Neural cell (in vitro differentiated cells): ENCODE results near the gene ITPK1. TPM values are rescaled to one million over a fixed set of nuclear protein-coding genes. Genes with fewer than 3 reads are reported as not detected.

Source experiments
- H2AFZ ChIP-seq: fragments of 200-600, 300-800 bp; sonication (generic), shearing (Covaris generic); 2 replicates; pipeline ENCODE4 v1.6.0; 2014; ENCODE audit warnings: low read depth, mild to moderate bottlenecking, antibody characterized with exemption, low read length, moderate library complexity
- H3F3A ChIP-seq: fragments of 200-600 bp; shearing (Covaris generic); 2 replicates; pipeline ENCODE4 v1.6.1; 2016; ENCODE audit warnings: mild to moderate bottlenecking, moderate library complexity, mixed read lengths, antibody characterized with exemption, low read length; ENCODE audit not compliant: insufficient read depth, poor library complexity, severe bottlenecking
- H3K27ac ChIP-seq: fragments of 200-600, 300-800 bp; sonication (generic), shearing (Covaris generic); 2 replicates; pipeline ENCODE4 v1.5.1; 2014; ENCODE audit warnings: mild to moderate bottlenecking, low read length, moderate library complexity
- H3K27me3 ChIP-seq: fragments of 300-800, 200-600 bp; sonication (generic), shearing (Covaris generic); 2 replicates; pipeline ENCODE4 v1.6.0; 2014; ENCODE audit warnings: mild to moderate bottlenecking, low read depth, low read length, moderate library complexity; ENCODE audit not compliant: insufficient read depth
- H3K36me3 ChIP-seq: fragments of 300-800, 200-600 bp; sonication (generic), shearing (Covaris generic); 2 replicates; pipeline ENCODE4 v1.5.1; 2014; ENCODE audit warnings: mild to moderate bottlenecking, antibody characterized with exemption, low read length, moderate library complexity; ENCODE audit not compliant: insufficient read depth
- H3K4me2 ChIP-seq: fragments of 300-800, 200-600 bp; sonication (generic), shearing (Covaris generic); 2 replicates; pipeline ENCODE4 v1.6.0; 2014; ENCODE audit warnings: mild to moderate bottlenecking, low read length
- H3K4me3 ChIP-seq: fragments of 300-800, 200-600 bp; sonication (generic), shearing (Covaris generic); 2 replicates; pipeline ENCODE4 v1.5.1; 2014; ENCODE audit warnings: mild to moderate bottlenecking, low read length, moderate library complexity
- H3K79me2 ChIP-seq: fragments of 200-600 bp; shearing (Covaris generic); replicated peaks from 2 replicates; pipeline ENCODE4 v1.6.0; 2014; ENCODE audit warnings: mild to moderate bottlenecking, low read length, moderate library complexity; ENCODE audit not compliant: insufficient read depth
- H3K9ac ChIP-seq: fragments of 300-800, 200-600 bp; sonication (generic), shearing (Covaris generic); 2 replicates; pipeline ENCODE4 v1.6.1; 2016; ENCODE audit warnings: mild to moderate bottlenecking, low read length, mixed read lengths
- H3K9me2 ChIP-seq: fragments of 200-600 bp; shearing (Covaris generic); 2 replicates; pipeline ENCODE4 v1.6.1; 2016; ENCODE audit warnings: mild to moderate bottlenecking, low read length, mixed read lengths; ENCODE audit not compliant: insufficient read depth
- H3K9me3 ChIP-seq: fragments of 200-600, 300-800 bp; sonication (generic), shearing (Covaris generic); 2 replicates; pipeline ENCODE4 v1.6.1; 2016; ENCODE audit warnings: mild to moderate bottlenecking, mixed run types, low read length, moderate library complexity, mixed read lengths
- H4K20me1 ChIP-seq: fragments of 200-600 bp; shearing (Covaris generic); 2 replicates; pipeline ENCODE4 v1.6.1; 2016; ENCODE audit warnings: mild to moderate bottlenecking, mixed run types; ENCODE audit not compliant: insufficient read depth
- EZH2 ChIP-seq: fragments of 200-600, 300-800 bp; shearing (Covaris generic), sonication (generic); IDR thresholded peaks from 2 replicates; pipeline ENCODE4 v1.6.1; 2014; ENCODE audit warnings: antibody characterized with exemption, low read length, borderline replicate concordance, mild to moderate bottlenecking; ENCODE audit not compliant: insufficient read depth, poor library complexity, severe bottlenecking
- MXI1 ChIP-seq: fragments of 450-650 bp; conservative IDR thresholded peaks from 2 replicates; pipeline ENCODE4 v1.6.1; 2014; ENCODE audit warnings: antibody characterized with exemption, mild to moderate bottlenecking; ENCODE audit not compliant: poor library complexity, severe bottlenecking
- POLR2AphosphoS5 ChIP-seq: IDR thresholded peaks from 2 replicates; pipeline ENCODE4 v1.6.1; 2012
- RAD21 ChIP-seq: fragments of 450-650 bp; conservative IDR thresholded peaks from 2 replicates; pipeline ENCODE4 v1.6.1; 2014; ENCODE audit warnings: antibody characterized with exemption, mild to moderate bottlenecking, moderate library complexity
- SMC3 ChIP-seq: fragments of 450-650 bp; conservative IDR thresholded peaks from 2 replicates; pipeline ENCODE4 v1.6.1; 2014; ENCODE audit warnings: antibody characterized with exemption, mild to moderate bottlenecking, moderate library complexity; ENCODE audit not compliant: poor library complexity
- TAF1 ChIP-seq: IDR thresholded peaks from 2 replicates; pipeline ENCODE4 v1.6.1; 2012; ENCODE audit warnings: low read depth
- polyA plus RNA-seq: library from polyadenylated mRNA; depleted of rRNA; stranded (reverse); fragments of >200 nt; gene quantifications from 2 replicates; pipeline ENCODE4 v1.2.3, GENCODE V29; 2014
- TF ChIP-seq, protein P1 (sequence below): IDR thresholded peaks from 2 replicates; pipeline ENCODE4 v1.6.1; 2012; ENCODE audit warnings: borderline replicate concordance
- TF ChIP-seq, protein P2 (sequence below): fragments of 450-650 bp; IDR thresholded peaks from 2 replicates; pipeline ENCODE4 v1.5.1; 2014; ENCODE audit warnings: antibody characterized with exemption, mild to moderate bottlenecking, moderate library complexity; ENCODE audit not compliant: poor library complexity, severe bottlenecking

Gene ITPK1
- polyA plus RNA-seq, 1 donor from 2014 or later = 65.0 TPM

DNA sequence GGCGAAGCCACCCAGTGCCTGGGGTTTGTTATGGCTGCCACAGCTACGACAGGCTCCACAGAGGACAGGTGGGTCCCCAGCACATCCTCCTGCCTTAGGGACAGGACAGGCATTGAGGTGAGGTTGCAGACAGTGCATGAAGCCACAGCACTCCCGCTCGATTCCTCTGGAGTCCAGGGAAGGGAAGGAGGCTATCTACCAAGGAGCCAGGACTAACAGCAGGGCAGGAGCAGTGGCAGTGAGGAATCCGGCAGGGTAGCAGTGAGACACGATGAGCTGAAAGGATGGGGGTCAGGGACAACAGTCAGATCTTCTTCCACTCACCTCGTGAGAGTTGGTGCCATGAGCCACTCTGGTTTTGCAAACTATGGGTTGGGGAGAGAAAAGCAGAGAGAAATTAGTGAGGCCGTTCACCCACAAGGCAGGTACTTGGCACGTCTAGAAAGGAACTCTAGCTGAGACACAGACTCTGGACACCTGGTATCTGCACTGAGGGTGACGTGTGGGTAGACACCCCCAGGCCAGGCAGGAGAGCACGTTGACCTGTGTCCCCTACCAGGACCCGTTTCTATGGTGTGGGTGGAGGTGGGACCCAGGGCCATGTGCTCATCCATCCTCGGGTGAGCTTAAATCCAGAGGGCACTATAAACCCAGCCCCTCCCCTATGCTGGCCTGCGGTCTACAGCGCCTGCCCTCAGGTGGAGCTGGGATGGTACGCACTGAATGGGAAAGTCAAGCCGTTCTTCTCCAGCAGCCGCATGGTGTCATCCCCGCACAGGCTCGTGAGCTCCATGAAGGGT, 153.5 kb downstream of the ITPK1 start:
- no peaks in the 10 kb centered on the region for H3K79me2 ChIP-seq
- no peak for TF ChIP-seq RAD21
- TF ChIP-seq EZH2 = no peak
- no peaks in the 10 kb centered on the region for H3K9me3 ChIP-seq
- no peak overlapping the region for H3K4me2 ChIP-seq
- no peak overlapping the region for H2AFZ ChIP-seq
- peaks cover 5% of the 10 kb centered on the region for H3K36me3 ChIP-seq
- H3K27ac ChIP-seq = no peak overlapping the region
- no peaks in the 10 kb centered on the region for H3K9me2 ChIP-seq
- H3K4me3 ChIP-seq = no peak overlapping the region
- H3F3A ChIP-seq = no peaks in the 10 kb centered on the region
- H3K9ac ChIP-seq = no peak overlapping the region
- no peaks in the 10 kb centered on the region for H3K27me3 ChIP-seq
- no peaks in the 10 kb centered on the region for H4K20me1 ChIP-seq

DNA sequence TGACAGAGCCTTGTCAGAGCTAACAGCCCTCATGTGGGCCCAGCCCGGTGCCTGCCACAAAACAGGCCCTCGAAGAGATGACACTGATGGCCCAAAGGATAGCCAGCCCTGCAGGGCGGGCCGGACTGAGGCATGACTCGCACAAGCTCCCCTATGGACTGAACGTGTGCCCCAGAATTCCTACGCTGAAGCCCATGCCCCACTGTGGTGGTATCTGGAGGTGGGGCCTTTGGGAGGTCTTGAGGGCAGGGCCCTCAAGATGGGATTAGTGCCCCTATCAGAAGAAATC, 154.2 kb downstream of the ITPK1 start:
- TF ChIP-seq TAF1 (no peak), MXI1 (no peak), EZH2 (no peak), POLR2AphosphoS5 (no peak), SMC3 (no peak)
- TF ChIP-seq, protein P1, sequence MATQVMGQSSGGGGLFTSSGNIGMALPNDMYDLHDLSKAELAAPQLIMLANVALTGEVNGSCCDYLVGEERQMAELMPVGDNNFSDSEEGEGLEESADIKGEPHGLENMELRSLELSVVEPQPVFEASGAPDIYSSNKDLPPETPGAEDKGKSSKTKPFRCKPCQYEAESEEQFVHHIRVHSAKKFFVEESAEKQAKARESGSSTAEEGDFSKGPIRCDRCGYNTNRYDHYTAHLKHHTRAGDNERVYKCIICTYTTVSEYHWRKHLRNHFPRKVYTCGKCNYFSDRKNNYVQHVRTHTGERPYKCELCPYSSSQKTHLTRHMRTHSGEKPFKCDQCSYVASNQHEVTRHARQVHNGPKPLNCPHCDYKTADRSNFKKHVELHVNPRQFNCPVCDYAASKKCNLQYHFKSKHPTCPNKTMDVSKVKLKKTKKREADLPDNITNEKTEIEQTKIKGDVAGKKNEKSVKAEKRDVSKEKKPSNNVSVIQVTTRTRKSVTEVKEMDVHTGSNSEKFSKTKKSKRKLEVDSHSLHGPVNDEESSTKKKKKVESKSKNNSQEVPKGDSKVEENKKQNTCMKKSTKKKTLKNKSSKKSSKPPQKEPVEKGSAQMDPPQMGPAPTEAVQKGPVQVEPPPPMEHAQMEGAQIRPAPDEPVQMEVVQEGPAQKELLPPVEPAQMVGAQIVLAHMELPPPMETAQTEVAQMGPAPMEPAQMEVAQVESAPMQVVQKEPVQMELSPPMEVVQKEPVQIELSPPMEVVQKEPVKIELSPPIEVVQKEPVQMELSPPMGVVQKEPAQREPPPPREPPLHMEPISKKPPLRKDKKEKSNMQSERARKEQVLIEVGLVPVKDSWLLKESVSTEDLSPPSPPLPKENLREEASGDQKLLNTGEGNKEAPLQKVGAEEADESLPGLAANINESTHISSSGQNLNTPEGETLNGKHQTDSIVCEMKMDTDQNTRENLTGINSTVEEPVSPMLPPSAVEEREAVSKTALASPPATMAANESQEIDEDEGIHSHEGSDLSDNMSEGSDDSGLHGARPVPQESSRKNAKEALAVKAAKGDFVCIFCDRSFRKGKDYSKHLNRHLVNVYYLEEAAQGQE = no peak
- TF ChIP-seq, protein P2, sequence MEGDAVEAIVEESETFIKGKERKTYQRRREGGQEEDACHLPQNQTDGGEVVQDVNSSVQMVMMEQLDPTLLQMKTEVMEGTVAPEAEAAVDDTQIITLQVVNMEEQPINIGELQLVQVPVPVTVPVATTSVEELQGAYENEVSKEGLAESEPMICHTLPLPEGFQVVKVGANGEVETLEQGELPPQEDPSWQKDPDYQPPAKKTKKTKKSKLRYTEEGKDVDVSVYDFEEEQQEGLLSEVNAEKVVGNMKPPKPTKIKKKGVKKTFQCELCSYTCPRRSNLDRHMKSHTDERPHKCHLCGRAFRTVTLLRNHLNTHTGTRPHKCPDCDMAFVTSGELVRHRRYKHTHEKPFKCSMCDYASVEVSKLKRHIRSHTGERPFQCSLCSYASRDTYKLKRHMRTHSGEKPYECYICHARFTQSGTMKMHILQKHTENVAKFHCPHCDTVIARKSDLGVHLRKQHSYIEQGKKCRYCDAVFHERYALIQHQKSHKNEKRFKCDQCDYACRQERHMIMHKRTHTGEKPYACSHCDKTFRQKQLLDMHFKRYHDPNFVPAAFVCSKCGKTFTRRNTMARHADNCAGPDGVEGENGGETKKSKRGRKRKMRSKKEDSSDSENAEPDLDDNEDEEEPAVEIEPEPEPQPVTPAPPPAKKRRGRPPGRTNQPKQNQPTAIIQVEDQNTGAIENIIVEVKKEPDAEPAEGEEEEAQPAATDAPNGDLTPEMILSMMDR = no peak
- no peak overlapping the region for H3K27ac ChIP-seq
- no peaks in the 10 kb centered on the region for H3K9me3 ChIP-seq
- H3K4me3 ChIP-seq = no peak overlapping the region
- H3K9ac ChIP-seq = no peak overlapping the region
- no peaks in the 10 kb centered on the region for H4K20me1 ChIP-seq
- H3K79me2 ChIP-seq = no peaks in the 10 kb centered on the region
- no peaks in the 10 kb centered on the region for H3K9me2 ChIP-seq
- no peak overlapping the region for H2AFZ ChIP-seq
- H3K4me2 ChIP-seq = no peak overlapping the region
- H3F3A ChIP-seq = no peaks in the 10 kb centered on the region
- peaks cover 5% of the 10 kb centered on the region for H3K36me3 ChIP-seq
- H3K27me3 ChIP-seq = no peaks in the 10 kb centered on the region
